Stimulated activated CD4-positive, alpha-beta T cell treated with anti-CD3 and anti-CD28 coated beads, TNF-alpha, amount 100 ng/mL, for 24 hours (primary cell): Measurements from ENCODE around the gene FHIP2A.
"Not testable (repeated sequence)": the region's sequence is repeated elsewhere in the genome, so short reads cannot be mapped to it uniquely, and the experiment has no call there.

Experiments
- DNase-seq, 3 experiments: peaks; one replicate each; pipeline ENCODE4 v3.0.0-alpha.2; 2020; ENCODE audit warnings: low read depth in 3 of 3

FHIP2A gene

GRCh38 chr10:114821293-114821914 lies at the start of gene FHIP2A:
TSS of gene FHIP2A (plus strand) at chr10:114821780. CDS start at chr10:114822079, 299 bp downstream.
- DNase-seq, result peak; percentile 57 to 79 (median 73)

GRCh38 chr10:114772496-114773196 lies 48.9 kb upstream of the FHIP2A start:
- DNase-seq, result no peak

- DNase-seq, result no peak
Observed at GRCh38 chr10:114773197-114773532, 48.4 kb upstream of the FHIP2A start.

GRCh38 chr10:114775082-114775481 lies 46.5 kb upstream of the FHIP2A start:
- not testable (repeated sequence) for DNase-seq

GRCh38 chr10:114777415-114777814 lies 44.2 kb upstream of the FHIP2A start:
- DNase-seq, result no peak

- no peak for DNase-seq
Observed at GRCh38 chr10:114779803-114780576, 41.6 kb upstream of the FHIP2A start.

- no peak for DNase-seq
Observed at GRCh38 chr10:114780577-114781184, 40.9 kb upstream of the FHIP2A start.

GRCh38 chr10:114782666-114783065 lies 38.9 kb upstream of the FHIP2A start:
- no peak for DNase-seq

- no peak for DNase-seq
Observed at GRCh38 chr10:114783686-114784085, 37.9 kb upstream of the FHIP2A start.

- not testable (repeated sequence) for DNase-seq
Observed at GRCh38 chr10:114786492-114786891, 35.1 kb upstream of the FHIP2A start.

- not testable (repeated sequence) for DNase-seq
Observed at GRCh38 chr10:114787131-114787530, 34.4 kb upstream of the FHIP2A start.

GRCh38 chr10:114791768-114792167 lies 29.8 kb upstream of the FHIP2A start:
- DNase-seq, result no peak

- no peak for DNase-seq
Observed at GRCh38 chr10:114795039-114795438, 26.5 kb upstream of the FHIP2A start.

GRCh38 chr10:114800361-114800760 lies 21.2 kb upstream of the FHIP2A start:
- no peak for DNase-seq

GRCh38 chr10:114801411-114801813 lies 20.2 kb upstream of the FHIP2A start:
- no peak for DNase-seq

GRCh38 chr10:114802177-114802576 lies 19.4 kb upstream of the FHIP2A start:
- no peak for DNase-seq

GRCh38 chr10:114806562-114807391 lies 14.8 kb upstream of the FHIP2A start:
- no peak for DNase-seq

- DNase-seq, result no peak
Observed at GRCh38 chr10:114808982-114809381, 12.6 kb upstream of the FHIP2A start.

GRCh38 chr10:114810926-114811325 lies 10.7 kb upstream of the FHIP2A start:
- DNase-seq, result no peak

GRCh38 chr10:114811862-114812261 lies 9.7 kb upstream of the FHIP2A start:
- no peak for DNase-seq

- no peak for DNase-seq
Observed at GRCh38 chr10:114815791-114816190, 5.8 kb upstream of the FHIP2A start.
